8988T (cell line): ENCODE measurements around the gene RBM44.
"Not testable (repeated sequence)": the region's sequence is repeated elsewhere in the genome, so short reads cannot be mapped to it uniquely, and the experiment has no call there.

ENCODE experiments used
- DNase-seq: peaks from one replicate; pipeline ENCODE4 v3.0.0; 2011

RBM44 gene

DNA sequence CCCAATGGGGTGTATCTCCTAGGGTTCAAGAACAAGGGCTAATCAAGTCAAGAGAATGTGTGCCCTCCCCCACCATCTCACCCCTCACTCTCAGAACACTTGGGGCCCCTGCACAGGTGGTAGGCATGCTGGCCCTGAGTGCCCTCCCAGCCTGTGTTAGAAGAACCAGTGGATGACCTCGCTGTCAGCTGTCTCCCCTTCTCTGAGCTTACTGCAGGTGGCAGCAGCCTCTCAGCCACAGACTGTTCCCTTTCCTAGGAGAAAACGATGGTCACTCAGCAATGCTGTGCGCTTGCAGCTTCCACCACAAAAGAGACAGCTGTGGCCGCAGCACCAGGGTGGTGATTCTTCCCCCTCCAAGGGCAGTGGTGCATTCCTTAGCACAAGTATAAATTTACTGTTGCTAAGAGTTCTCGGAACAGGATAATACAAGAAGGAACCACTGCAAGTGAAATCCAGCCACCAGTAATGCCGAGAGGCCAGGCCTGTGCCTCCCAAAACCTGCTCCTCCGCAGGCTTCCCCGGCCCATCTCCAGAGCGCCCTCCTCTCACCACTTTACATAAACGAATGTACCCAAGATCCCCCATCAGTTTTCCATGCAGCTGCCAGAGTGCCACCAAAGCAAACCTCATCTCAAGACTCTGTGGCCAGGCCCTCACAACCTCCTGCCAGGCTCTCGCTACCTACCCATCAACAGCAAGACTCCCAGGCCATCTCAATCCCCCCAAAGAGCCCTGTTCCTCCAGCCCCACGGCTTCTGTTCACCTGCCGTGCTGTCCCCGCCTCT lies 59.9 kb downstream of the RBM44 start:
- DNase-seq: peak; percentile 90

DNA sequence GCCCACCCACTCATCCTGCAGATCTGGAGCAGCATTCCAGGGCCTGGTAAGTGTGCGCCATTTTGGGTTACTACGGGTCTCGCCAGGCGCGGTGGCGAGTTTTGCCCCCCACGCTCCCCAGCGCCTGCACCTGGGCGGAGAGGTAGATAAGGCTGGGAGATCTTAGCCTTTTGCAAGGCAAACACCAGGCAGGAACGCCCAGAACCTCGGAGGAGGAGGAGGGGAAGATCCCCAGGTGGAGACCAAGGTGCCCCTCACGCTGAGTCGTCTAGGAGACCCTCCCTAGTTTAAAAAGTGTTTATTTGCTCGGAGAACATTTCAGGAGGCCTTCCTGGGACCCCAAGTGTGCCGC lies 60.5 kb downstream of the RBM44 start:
- DNase-seq: no peak

DNA sequence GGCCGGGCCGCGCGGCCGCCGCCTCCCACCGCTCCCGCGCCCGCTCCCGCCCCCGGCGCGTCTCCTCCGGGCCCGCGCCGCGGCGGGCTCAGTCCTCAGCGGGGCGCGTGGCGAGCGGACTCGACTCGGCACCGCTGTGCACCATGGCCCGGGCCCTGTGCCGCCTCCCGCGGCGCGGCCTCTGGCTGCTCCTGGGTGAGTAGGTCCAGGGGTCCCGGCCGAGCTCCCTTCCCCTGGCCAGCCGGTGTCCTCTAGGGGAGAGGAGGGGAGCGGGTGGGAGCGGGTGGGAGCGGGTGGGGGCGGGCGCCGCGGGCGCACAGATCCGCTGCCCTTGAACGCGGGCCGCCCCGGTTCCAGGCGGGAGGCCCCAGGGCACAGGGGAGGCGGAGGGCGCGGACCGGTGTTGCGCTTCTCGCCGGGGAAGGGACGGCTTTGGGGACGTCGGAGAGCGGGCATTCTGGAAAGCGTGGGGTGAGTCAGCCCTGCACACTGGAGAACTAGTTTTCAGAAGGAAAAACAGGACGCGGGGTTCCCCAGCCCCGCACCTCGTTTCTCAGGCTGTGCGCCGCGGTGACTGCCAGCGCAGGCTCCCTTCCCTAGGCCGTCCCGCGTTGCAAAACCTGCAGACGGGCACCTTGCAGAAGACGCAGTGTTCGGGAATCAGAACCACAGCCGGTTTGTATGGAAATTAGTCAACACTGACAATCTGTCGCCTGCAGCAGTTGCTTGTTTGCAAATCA lies 61.1 kb downstream of the RBM44 start, which contains the start of gene RAMP1:
RAMP1 (plus strand) TSS at position 91 of the 740 bp plus-strand sequence; CDS start at position 144, 53 bp downstream.
- DNase-seq: no peak

DNA sequence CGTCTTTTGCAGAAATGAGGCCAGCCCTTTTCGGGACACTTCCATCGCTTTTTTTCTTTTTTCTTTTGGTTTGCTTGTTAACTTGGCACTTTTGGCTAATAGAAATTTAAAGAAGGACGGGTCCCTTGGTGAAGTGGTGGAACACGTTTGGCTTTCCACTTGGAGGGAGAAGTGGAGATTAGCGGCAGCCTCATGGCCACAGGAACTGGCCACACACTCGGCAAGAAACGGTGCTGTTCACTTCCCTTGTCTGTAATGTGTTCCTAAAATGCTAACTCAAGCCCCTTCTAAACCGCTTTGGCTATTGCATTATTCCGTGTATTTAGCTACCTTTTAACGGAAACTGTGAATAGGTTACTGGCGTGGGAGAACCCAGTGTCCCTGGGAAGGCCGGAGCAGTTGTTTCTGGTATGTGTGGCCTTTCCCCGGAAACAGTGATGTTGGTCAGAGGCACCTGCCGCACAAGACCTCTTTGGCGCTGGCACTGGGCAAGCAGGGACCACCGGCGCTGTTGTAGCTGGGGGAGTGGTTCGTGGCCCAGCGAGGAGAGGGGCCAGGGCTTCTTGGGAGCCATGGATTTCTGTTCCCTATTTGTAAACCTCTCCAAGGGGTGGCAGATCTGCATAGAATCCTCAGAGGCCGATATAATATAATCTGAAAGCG lies 61.8 kb downstream of the RBM44 start:
- peak; percentile 18 for DNase-seq

DNA sequence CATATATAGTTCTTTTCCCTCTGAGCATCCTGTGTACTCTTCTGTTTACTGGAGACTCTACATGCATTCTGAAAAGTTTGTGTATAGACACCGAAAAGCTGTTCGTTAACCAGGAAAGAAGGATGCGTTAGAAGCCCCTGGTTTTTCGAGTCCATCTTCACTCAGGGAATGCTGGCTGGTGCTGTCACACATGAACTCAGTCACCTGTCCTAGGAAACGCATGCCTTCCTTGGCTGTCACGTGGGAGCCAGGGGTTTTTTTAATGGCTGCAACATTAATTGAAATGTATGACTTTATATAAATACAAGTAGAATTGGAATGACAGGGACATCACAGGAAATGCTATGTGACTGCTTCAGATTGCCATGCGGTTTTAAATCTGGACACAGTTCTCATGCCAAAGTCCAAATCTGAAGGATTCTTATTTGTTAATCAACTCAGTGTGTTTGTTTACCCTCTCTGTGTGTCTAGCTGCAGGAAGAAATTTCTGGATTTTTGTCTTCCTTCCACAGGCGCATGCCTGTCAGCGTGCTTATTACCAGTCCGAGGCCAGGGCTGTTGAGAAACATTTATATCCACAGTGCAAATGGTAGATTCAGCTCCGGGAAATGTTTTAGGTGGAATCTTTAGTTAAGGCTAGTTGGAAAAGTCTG lies 63.4 kb downstream of the RBM44 start:
- DNase-seq: no peak

DNA sequence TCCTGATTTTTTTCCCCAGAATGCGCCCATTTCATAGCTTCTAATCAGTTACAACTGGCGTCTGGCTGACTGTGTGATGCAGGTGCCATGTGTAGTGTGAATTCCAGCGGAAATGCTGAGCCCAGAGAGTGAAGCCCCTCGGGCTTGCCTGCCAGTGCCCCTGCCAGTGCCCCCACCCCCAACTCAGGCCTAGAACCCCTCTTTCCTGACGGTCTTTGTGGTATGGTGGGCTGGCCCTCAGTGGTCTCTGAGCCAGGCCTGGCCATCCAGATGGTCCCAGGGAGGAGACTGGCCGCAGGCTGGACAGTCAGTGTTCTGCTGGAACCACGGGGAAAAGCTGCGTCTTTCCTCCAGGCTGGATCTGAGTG lies 63.9 kb downstream of the RBM44 start:
- DNase-seq: peak; percentile 11

DNA sequence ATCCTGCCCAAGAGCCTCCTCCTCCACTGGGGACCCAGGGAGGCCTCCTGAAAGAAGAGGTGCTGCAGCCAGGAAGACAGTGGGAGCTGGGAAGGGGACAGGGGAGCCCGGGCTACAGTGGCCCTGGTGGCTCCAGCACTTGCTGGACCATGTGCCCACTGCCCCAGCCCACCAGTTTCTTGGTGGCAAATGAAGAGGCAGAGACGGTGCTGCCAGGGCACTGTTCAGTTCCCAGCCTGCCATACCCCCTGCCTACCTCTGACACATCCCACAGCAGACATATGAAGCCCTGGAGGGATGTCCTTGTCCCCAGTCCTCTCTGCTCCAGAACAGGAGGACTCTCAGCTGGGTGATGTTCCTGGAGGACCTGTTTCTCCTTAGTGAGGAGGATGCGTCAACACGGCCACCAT lies 64.5 kb downstream of the RBM44 start:
- DNase-seq: peak; percentile 13

DNA sequence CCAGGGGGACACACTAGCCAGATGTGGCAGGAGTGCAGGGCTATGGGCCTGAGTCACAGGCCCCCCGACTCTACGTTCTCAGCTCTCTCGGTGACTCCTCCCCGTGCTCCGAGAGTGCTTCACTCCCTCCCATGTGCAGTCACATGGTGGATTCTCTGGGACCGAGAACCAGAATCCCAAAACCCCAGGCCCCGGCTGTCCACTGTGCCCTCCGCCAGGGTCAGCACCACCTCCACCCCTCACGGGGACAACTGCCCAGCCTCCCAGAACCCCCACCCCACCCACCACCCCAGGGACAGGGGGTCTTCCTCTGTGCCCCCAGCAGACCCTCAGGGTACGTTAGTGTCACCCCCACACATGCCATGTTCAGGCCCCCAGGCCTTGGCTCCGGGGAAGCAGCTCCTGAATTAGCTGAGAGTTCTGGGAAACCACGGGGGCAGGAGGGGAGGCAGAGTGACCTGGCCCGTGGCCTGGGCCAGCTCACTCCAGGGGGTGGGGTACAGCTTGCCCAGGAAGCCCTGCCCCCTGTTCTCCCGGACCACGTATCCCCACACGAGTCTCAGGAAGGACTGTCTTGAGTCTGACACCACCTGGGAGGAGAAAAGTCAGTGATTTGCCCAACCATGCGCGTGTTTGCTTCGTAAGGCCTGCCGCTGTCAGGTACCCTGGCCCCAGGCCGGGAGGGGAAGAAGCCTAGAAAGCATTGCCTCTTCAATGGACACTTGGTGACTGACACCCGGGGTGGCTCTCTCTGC lies 65.3 kb downstream of the RBM44 start:
- DNase-seq: peak; percentile 39

DNA sequence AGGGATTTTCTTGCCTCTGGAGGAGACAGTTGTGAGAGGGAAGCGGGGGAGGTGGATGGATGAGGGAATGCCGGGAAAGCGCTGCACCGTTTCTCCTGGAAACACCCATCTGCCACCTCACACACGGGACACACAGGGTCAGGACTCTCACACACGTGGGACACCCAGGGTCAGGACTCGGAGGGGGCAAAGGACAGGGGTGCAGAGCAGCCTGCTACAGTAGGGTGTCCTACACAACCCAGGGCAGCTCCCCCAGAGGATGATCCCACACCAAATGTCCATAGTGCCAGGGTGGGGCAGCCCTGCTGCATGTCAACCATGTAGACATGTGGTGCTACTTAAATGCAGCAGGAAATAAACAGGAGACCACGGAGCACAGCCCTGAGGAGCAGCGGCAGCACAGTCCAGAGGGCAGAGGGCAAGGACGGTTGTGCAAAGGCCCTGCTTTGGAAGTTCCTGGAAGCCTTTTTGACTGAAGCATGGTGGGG lies 65.9 kb downstream of the RBM44 start:
- peak; percentile 30 for DNase-seq

DNA sequence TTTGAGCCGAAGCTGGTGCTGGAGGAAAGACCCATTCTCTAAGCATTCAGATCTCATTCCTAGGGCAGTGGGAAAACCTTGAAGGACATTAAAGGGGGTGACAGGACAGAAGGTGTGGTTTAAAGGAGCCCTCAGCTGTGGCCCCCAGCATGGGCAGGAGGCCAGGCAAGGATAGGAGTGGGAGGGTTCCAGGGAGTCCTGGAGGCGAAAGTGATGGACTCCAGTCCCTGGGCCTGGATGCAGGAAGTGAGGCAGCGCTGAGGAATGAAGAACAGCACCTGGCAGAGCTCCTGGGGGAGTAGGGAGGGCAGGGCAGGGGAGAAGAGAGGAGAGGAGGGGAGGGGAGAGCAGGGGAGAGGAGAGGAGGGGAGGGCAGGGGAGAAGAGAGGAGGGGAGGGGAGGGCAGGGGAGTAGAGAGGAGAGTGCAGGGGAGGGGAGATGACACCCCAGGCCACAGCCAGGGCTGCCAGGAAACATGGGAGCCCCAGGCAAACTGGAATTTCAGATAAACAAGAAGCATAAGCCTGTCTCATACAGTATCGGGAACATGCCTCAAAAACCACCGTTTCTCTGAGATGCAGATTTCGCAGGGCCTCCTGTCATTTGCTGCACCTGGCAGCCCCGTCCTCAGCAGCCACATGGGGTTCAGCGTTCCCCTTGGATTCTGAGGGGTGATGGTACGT lies 66.5 kb downstream of the RBM44 start:
- DNase-seq: peak; percentile 92

DNA sequence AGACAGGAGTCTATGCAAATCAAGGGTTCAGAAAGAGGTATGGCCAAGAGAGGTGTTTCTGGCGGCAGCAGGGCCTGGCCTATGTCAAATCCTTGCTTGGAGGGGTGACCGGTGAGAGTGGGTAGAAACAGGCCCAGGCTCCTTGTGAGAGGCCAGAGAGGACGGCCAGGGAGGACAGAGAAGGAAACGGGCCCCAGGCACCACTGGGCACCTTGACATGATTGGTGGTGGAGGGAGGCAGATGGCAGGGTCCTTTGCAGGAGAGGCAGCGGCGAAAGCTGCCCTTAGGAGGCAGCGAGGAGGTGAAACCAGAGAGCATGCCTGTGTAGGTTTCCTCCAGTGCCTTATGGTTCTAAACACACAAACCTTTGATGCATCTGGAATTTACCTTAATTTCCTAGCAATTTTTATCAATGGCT lies 67.1 kb downstream of the RBM44 start:
- peak; percentile 41 for DNase-seq

DNA sequence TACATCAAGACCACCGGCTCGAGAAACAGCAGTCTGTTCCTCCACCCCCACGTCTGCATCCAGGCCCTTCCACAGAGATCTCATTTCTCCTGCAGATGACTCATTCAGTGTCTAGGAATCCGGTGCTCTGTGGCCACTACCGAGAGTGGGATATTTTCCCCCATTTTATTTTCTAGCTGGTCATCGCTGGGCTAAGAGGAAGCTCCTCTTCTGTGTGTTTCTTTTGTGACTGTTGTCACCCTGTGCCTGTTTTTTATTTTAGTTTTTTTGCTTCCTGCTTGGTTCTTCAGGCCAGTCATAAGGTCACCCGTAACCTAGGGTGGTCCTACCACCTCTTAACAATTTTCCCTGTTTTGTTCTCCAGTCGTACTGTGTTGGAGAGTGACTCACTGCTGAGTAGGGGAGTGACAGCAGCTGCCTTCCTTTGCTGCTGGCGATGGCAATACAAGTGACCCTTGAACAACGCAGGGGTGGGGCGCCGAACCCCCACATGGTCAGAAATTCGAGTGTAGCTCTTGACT lies 67.6 kb downstream of the RBM44 start:
- peak; percentile 45 for DNase-seq

DNA sequence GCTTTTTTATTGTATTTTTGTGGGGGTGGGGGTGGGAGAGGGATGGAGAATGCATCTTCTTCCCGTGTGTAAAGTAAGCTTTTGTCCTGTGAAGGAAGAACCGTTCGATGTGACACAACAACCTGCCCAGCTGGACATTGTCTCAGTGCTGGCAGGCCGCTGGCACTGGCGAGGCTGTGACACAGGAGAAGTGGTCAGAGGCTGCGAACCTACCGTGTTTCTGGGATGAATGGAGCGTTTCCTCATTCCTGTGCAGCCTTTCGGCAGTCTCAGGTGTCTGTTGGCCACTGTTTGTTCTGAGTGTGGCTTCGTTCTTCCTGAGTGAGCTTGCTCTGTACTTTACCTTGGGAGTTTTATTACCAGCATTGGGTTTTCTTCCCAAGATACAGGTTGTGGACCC lies 68.9 kb downstream of the RBM44 start:
- DNase-seq: no peak

DNA sequence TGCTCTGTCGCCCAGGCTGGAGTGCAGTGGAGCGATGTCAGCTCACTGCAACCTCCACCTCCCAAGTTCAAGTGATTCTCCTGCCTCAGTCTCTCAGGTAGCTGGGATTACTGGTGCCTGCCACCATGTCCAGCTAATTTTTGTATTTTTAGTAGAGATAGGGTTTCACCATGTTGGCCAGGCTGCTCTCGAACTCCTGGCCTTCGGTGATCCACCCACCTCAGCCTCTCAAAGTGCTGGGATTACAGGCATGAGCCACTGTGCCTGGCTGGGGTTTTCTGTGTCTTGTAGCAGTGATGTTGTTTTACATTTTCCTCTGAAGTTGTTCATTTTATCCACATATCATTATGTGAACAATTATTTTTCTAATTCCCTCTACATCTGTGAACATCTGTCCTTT lies 69.5 kb downstream of the RBM44 start:
- DNase-seq: not testable (repeated sequence)

DNA sequence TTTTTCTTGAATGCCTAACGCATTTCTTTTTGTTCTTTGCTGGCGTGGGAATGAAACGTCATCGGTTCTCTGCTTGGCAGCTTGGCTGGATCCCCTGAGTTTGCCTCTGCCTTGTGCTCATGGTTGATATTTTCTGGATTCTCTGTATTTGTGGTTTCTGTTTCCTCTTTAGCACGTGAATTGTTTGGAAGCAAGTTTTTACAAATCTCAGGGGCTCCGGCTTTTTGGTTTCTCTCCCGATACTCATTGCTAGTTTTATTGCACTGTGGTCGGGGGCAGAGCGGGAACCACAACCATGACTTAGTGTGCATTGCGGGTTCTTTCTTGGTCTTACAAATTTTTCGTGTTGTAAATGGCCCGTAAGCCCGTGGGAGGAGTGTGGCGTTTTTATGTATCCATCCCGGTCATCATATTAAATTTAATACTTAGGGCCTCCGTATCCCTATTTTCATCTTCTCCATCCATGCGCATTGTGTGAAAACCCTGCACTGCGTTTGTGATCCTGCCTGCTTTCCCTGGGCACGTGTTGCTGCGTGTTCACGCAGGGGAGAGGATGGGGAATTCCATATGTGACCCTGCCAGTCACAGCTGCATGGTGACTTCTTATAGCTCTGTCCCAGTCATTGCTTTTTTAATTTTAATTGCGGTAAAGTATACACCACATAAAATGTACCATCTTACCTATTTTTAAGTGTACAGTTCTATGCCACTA lies 70.2 kb downstream of the RBM44 start:
- DNase-seq: no peak

DNA sequence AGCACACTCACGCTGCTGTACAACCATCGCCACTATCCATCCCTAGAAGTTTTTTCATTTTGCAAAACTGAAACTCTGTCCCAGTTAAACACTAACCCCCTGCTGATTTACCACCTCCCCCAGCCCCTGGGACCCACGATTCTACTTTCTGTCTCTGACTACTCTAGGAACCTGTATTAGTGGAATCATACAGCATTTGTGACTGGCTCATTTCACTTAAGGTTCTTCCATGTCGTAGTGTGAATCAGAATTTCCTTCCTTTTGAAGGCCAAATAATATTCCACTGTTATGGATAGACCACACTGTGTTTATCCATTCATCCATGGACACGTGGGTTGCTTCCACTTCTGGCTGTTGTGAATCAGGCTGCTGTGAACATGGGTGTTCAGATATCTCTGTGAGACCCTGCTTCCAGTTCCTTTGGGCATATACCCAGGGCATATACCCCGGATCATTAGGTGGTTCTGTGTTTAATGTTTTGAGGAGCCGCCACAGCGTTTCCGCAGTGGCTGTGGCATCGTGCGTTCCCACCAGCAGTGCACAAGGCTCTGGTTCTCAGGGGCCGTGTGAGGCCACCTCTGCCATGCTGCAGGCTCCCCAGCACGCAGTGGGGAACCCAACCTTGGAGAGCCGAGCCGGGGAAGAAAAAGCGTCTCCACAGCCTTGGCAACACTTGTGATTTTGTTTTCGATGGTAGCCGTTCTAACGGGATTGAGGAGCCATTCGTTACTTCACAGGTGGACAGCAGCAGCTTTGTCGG lies 70.9 kb downstream of the RBM44 start:
- DNase-seq: no peak

DNA sequence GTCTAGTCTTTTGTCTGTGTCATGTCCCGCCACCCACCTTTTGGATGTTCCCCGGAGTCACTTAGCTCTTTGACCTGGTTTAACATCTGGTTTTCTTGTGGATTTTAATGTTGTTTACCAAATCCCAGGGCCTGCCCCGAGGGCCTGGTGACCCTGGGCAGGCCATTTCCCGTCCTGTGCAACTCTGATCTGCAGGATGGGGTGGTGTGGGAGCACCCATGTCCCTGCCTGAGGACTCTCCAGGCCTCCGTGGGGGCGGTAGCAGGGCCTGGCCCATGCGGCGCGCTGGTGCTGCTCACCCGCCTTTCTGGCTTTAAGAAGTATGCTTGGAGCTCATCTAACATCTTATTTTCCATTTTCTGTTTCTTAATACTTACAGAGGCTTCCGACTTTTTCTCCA lies 71.5 kb downstream of the RBM44 start:
- DNase-seq: no peak

DNA sequence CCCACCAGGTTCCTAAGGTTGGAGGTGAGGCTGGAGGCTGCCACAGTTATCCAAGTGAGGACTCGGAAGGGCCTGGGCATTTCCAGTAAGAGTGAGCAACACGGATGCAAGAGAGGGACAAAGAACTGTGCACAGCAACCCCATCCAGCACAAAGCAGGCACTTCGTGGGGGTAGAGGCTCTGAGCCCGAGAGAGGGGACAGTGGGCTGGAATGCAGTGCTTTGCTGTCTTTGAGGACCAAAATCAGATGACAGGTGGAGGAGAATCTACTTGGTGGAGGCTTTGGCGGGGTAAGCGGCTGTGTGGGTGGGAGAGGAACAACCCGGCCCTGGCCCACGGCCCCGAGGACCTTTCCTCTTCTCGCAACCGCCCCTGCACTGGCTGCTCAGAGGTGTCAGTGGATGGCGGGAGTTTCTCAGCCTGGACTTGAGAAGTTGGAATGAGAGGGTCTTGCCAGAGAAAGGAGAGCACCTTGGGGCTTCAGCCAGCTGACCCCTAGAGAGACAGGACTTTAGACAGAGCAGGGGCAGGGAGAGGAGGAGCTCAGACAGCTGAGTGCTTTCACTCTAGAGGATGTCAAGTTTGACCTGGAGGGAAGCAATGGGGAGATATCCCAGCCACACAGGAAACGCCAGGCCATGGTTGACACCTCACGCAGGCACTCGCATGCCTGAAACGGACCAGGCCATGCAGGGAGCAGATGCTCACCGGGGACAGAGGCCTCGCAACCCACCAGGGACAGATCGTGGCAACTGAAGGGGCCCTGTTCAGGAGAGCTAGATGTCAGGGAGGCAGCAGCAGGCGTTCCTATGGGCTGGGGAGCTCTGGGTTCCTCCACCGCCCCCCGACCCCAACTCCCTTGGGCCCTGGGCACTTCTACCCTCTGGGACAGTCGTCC lies 72.4 kb downstream of the RBM44 start:
- DNase-seq: no peak
